GM12878 (cell line): Measurements from ENCODE around the gene SYTL2. TPM values are rescaled to one million over a fixed set of nuclear protein-coding genes. Genes with fewer than 3 reads are reported as not detected.

Experiments used
- ATAC-seq: fragments of 200-7000 bp; cut with Tn5 transposase; 3 replicates; pipeline ENCODE4 v1.9.1; 2020; ENCODE audit warnings: mild to moderate bottlenecking, moderate library complexity
- BruUV-seq: library from RNA; stranded (reverse); fragments of 400-500 nt; replicated peaks from 2 replicates; lab custom pipeline; 2021; lab: Mats Ljungman, UMichigan
- CTCF ChIA-PET: fragments of 300-600 bp; sonication (Branson Sonifier 250); formaldehyde crosslinking; extraction: SDS; loops from one replicate; lab custom pipeline; 2021; ENCODE audit warnings: inconsistent platforms; lab: Yijun Ruan, JAX
- POLR2A ChIA-PET: fragments of 350-600 bp; formaldehyde crosslinking; extraction: SDS; loops from one replicate; lab custom pipeline; 2021; ENCODE audit warnings: inconsistent platforms; lab: Charles Lee
- RAD21 ChIA-PET: fragments of 300-600 bp; sonication (Branson Sonifier 250); formaldehyde crosslinking; loops from one replicate; lab custom pipeline; 2023; ENCODE audit warnings: antibody characterized with exemption; ENCODE audit not compliant: unreplicated experiment; lab: Charles Lee
- SMC1A ChIA-PET: fragments of 300-600 bp; sonication (Branson Sonifier 250); formaldehyde crosslinking; loops from one replicate; lab custom pipeline; 2023; ENCODE audit not compliant: unreplicated experiment, uncharacterized antibody; lab: Charles Lee
- DNase-seq: peaks from one replicate; pipeline ENCODE4 v3.0.0-alpha.2; 2011; ENCODE audit warnings: low read depth, low spot score
- FAIRE-seq: peaks from 3 replicates; lab custom pipeline; 2011; peaks lifted over from hg19 to GRCh38; lab: Jason Lieb, UNC
- H2AFZ ChIP-seq: 2 replicates; pipeline ENCODE4 v1.6.0; 2011; ENCODE audit warnings: low read depth, low read length, control low read depth; ENCODE audit not compliant: control insufficient read depth
- H3K27ac ChIP-seq: 2 replicates; pipeline ENCODE4 v1.5.1; 2011; ENCODE audit warnings: control low read depth; ENCODE audit not compliant: control insufficient read depth, insufficient read depth
- H3K27me3 ChIP-seq, 2 experiments: replicated peaks in 1 of 2; 2 replicates each; pipeline versions ENCODE4 v1.6.0 to v1.6.1; 2011; ENCODE audit warnings: low read length in 1 of 2; ENCODE audit not compliant: control insufficient read depth in 2 of 2, insufficient read depth in 2 of 2
- H3K36me3 ChIP-seq, 2 experiments: 2 replicates each; pipeline ENCODE4 v1.5.1; 2011; ENCODE audit warnings: low read length in 1 of 2; ENCODE audit not compliant: control insufficient read depth in 2 of 2, insufficient read depth in 2 of 2
- H3K4me1 ChIP-seq: 2 replicates; pipeline ENCODE4 v1.6.1; 2011; ENCODE audit warnings: mild to moderate bottlenecking, low read length, moderate library complexity, mixed read lengths; ENCODE audit not compliant: control insufficient read depth, insufficient read depth
- H3K4me2 ChIP-seq: 2 replicates; pipeline ENCODE4 v1.6.0; 2011; ENCODE audit warnings: control low read depth; ENCODE audit not compliant: control insufficient read depth, insufficient read depth
- H3K4me3 ChIP-seq: fragments of 200-600 bp; sonication (generic); 2 replicates; pipeline ENCODE4 v1.5.1; 2016
- H3K79me2 ChIP-seq: 2 replicates; pipeline ENCODE4 v1.6.0; 2011; ENCODE audit warnings: low read length; ENCODE audit not compliant: control insufficient read depth, insufficient read depth
- H3K9ac ChIP-seq: 2 replicates; pipeline ENCODE4 v1.8.0; 2011; ENCODE audit warnings: low read length, control low read depth, mixed read lengths; ENCODE audit not compliant: control insufficient read depth, insufficient read depth
- H3K9me3 ChIP-seq: replicated peaks from 3 replicates; pipeline ENCODE4 v1.5.1; 2011; ENCODE audit warnings: mild to moderate bottlenecking, low read length; ENCODE audit not compliant: control insufficient read depth, insufficient read depth
- H4K20me1 ChIP-seq: 2 replicates; pipeline ENCODE4 v1.6.0; 2011; ENCODE audit not compliant: control insufficient read depth, insufficient read depth
- LARP7 ChIP-seq: fragments of 450-650 bp; IDR thresholded peaks from 2 replicates; pipeline ENCODE4 v1.6.1; 2017; ENCODE audit warnings: mild to moderate bottlenecking
- PAX5 ChIP-seq: IDR thresholded peaks from 2 replicates; pipeline ENCODE4 v1.6.1; 2011; ENCODE audit warnings: low read depth, low read length, borderline replicate concordance
- SIX5 ChIP-seq: IDR thresholded peaks from 2 replicates; pipeline ENCODE4 v1.6.1; 2011; ENCODE audit warnings: mild to moderate bottlenecking, low read depth, low read length, moderate library complexity; ENCODE audit not compliant: severe bottlenecking
- WGBS: methylation state at CpG from one replicate; pipeline ENCODE4 v1.1.6; 2016; ENCODE audit warnings: low lambda C conversion rate; ENCODE audit not compliant: insufficient replicate concordance, insufficient coverage; ENCODE audit errors: missing lambda C conversion rate; 5-methylcytosine and 5-hydroxymethylcytosine counted together
- in situ Hi-C: fragments of 300-500 bp; cut with MboI; formaldehyde crosslinking; loops from 9 replicates; pipeline ENCODE4 v1.14.3; 2018; ENCODE audit warnings: mixed read lengths
- intact Hi-C: fragments of 100-400 bp; cut with micrococcal nuclease; formaldehyde crosslinking; loops from one replicate; pipeline ENCODE4 v1.14.2; 2022; ENCODE audit not compliant: unreplicated experiment
- polyA plus RNA-seq, 11 experiments: library from polyadenylated mRNA; depleted of rRNA in 4 of 11; unstranded in 6 of 11; stranded (reverse) in 5 of 11; fragments of >200 nt; fragmentation: Nextera tagmentation in 4 of 11; fragmentation: Illumina TruSeq in 1 of 11; extraction: Ambion mirVana in 4 of 11; extraction: Trizol in 1 of 11; gene quantifications; 1 replicate in 1 of 11; 2 replicates in 10 of 11; pipeline versions ENCODE4 v1.2.1 to v1.2.3, GENCODE V29; 2011 to 2016; ENCODE audit warnings: inconsistent platforms in 2 of 11, missing spikeins in 2 of 11, low read depth in 1 of 11
- total RNA-seq, 4 experiments: library from RNA; depleted of rRNA in 3 of 4; stranded (reverse); fragments of >200 nt in 3 of 4; fragmentation: Illumina TruSeq in 1 of 4; extraction: Trizol in 1 of 4; gene quantifications; 2 replicates each; pipeline versions ENCODE4 v1.2.1 to v1.2.3, GENCODE V29; 2013 to 2021
- TF ChIP-seq, protein P1 (sequence below): IDR thresholded peaks from 2 replicates; pipeline ENCODE4 v1.6.1; 2012; ENCODE audit warnings: low read depth, low read length, improper control_type of control experiment
- TF ChIP-seq, protein P2 (sequence below): IDR thresholded peaks from 2 replicates; pipeline ENCODE4 v1.6.1; 2011; ENCODE audit warnings: low read depth, low read length, improper control_type of control experiment, borderline replicate concordance

The SYTL2 gene
- total and polyA plus RNA-seq, 10 of the 15 experiments (the other 5 are each of a cell fraction or from before 2014, with no cell fraction given), result 0.02 to 1.4 (median 0.31) TPM; not detected in 2

DNA sequence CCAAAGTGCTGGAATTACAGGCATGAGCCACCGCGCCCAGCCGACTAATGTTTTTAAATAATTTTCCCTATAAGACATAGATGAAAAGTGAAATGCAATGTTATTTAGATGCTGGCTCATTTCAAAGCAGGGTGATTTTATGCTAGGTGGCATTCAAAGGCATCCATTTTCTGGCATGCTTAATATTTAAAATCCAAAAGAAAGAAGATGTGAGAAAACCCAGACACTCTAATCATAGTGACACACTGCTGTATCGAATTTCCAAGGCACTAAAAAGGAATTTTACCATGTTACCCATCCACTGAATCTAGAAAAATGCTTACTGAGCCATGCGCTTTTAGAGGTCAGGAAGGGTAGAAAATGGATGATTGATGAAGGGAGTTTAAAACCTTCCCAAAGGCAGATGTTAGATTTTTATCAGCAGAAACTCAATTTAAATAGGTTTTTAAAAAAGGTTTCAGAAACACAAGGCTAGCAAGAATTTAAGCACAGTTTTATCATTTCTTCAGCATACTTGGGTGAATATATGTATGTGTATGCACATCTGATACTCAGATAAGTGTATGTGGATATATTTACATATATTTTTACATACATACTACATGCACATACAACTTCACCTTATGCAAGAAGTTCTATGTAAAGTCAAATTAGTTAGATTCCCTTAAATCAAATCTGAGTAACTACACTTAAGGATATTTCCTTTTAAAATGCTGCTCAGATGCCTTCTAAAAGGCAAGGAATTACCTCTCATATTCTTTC, 100.8 kb downstream of the SYTL2 start:
- SMC1A ChIA-PET, result no interaction called here
- DNase-seq, result no peak
- H3K79me2 ChIP-seq, result no peaks in the 10 kb centered on the region
- POLR2A ChIA-PET, result no interaction called here
- no TSS peak for BruUV-seq
- TF ChIP-seq, protein P1, sequence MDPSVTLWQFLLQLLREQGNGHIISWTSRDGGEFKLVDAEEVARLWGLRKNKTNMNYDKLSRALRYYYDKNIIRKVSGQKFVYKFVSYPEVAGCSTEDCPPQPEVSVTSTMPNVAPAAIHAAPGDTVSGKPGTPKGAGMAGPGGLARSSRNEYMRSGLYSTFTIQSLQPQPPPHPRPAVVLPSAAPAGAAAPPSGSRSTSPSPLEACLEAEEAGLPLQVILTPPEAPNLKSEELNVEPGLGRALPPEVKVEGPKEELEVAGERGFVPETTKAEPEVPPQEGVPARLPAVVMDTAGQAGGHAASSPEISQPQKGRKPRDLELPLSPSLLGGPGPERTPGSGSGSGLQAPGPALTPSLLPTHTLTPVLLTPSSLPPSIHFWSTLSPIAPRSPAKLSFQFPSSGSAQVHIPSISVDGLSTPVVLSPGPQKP, result no peak
- TF ChIP-seq, protein P2, sequence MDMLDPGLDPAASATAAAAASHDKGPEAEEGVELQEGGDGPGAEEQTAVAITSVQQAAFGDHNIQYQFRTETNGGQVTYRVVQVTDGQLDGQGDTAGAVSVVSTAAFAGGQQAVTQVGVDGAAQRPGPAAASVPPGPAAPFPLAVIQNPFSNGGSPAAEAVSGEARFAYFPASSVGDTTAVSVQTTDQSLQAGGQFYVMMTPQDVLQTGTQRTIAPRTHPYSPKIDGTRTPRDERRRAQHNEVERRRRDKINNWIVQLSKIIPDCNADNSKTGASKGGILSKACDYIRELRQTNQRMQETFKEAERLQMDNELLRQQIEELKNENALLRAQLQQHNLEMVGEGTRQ, result no peak
- no peak for TF ChIP-seq LARP7
- no peak for TF ChIP-seq SIX5
- no peak for TF ChIP-seq PAX5
- TF ChIP-seq, all 136 proteins: peak for 0
- H3K36me3 ChIP-seq, result no peaks in the 10 kb centered on the region
- ATAC-seq, result no peak
- no peak overlapping the region for H2AFZ ChIP-seq
- no peaks in the 10 kb centered on the region for H3K9me3 ChIP-seq
- H3K9ac ChIP-seq, result no peak overlapping the region
- in situ Hi-C loops (no loop called here), intact Hi-C loops (no loop called here)
- H4K20me1 ChIP-seq, result no peaks in the 10 kb centered on the region
- 78% methylated on average over 5 of the region's 5 CpGs for WGBS
- ChIA-PET RAD21 (no interaction called here), CTCF (no interaction called here)
- H3K27me3 ChIP-seq, result no peaks in the 10 kb centered on the region; a peak in 1 of 4 replicates
- no peak overlapping the region for H3K27ac ChIP-seq
- no peak overlapping the region for H3K4me3 ChIP-seq
- no peak for FAIRE-seq
- H3K4me1 ChIP-seq, result no peaks in the 10 kb centered on the region
- H3K4me2 ChIP-seq, result no peak overlapping the region
